ENCODE data around the gene ABTB2. TPM values are rescaled to one million over a fixed set of nuclear protein-coding genes. Genes with fewer than 3 reads are reported as not detected.

ABTB2 gene
- total and polyA plus RNA-seq, 7 donors = 4.5 to 24.7 (median 18.5) TPM

DNA sequence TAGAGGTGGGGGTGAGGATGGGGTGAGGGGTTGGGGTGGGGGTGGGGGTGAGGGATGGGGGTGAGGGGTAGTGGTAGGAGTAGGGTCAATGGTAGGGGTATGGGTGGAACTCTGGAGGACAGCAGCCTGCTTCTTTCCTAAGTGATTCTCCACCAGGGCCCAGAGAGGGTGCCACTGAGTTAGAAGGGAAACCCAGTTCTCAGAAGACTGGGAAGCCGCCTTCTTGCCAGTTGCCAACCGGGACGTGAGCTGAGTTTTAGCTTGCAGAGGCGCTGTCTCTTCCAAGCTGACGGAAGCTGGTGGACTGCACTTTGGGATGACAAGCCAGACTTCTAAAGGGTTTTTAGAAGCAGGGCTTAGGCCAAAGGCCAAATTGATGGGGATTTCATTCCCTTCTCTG lies 148.0 kb downstream of the ABTB2 start:
- no peaks in the 10 kb centered on the region for H3K36me3 ChIP-seq (ENCODE audit: insufficient read depth in 1 of 2, low read depth in 1 of 2)
- H3K27ac ChIP-seq = no peak overlapping the region
- 52 to 100% (median 64%) methylated on average over 4 to 5 of the region's 5 CpGs for WGBS, 3 donors
- ATAC-seq (peak in 1 of 4 donors; percentile 28), DNase-seq (no peak)
- no peak overlapping the region for H3K4me3 ChIP-seq
- H3K4me1 ChIP-seq = peaks cover 6% of the 10 kb centered on the region
- intact Hi-C loops (cut with DNase I) = no loop called here
- H3K9me3 ChIP-seq = no peaks in the 10 kb centered on the region
- TF ChIP-seq, protein P1, sequence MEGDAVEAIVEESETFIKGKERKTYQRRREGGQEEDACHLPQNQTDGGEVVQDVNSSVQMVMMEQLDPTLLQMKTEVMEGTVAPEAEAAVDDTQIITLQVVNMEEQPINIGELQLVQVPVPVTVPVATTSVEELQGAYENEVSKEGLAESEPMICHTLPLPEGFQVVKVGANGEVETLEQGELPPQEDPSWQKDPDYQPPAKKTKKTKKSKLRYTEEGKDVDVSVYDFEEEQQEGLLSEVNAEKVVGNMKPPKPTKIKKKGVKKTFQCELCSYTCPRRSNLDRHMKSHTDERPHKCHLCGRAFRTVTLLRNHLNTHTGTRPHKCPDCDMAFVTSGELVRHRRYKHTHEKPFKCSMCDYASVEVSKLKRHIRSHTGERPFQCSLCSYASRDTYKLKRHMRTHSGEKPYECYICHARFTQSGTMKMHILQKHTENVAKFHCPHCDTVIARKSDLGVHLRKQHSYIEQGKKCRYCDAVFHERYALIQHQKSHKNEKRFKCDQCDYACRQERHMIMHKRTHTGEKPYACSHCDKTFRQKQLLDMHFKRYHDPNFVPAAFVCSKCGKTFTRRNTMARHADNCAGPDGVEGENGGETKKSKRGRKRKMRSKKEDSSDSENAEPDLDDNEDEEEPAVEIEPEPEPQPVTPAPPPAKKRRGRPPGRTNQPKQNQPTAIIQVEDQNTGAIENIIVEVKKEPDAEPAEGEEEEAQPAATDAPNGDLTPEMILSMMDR (IDR thresholded peaks at IDR 0.05) = no peak
- no peaks in the 10 kb centered on the region for H3K27me3 ChIP-seq (ENCODE audit: insufficient read depth in 3 of 3, low read length in 2 of 3)

DNA sequence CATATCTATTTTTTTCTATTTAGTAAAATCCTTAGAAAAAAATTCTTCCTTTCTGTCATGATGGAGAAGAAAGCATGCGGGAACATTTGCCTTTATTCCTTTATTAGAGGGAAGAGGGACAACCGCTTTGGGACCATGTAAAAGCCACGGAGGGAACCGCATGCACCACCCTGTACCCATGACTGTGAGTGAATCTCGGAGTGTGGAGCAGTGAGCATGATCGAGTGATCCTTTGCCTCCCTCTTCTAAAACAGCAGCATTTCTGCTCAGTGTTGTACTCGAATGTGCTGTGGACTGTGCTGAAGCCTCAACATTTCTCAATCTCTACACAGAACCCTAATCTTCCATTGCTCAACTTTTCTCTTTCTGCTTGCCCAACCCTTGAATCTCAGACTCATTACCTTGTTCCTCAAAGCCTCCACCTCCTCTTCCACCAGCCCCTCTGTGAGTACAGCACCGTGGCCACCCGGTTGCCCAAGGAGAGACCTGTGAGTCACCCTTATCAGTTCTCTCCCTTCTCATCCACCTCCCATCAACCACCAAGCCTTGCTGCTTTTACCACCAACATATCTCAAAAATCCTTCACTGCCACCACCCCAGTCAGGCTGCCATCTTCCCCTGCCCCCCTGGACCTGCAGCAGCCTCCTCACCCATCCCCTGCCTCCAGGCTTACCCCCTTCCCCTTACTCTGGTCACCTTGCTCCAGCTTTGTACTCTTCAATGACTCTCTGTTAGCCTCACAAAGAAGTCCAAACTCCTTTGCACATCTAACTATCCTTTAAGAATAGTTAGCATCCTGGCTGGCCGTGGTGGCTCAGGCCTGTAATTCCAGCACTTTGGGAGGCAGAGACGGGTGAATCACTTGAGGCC lies 149.3 kb downstream of the ABTB2 start:
- intact Hi-C loops (cut with DNase I) = no loop called here
- WGBS, 3 donors = 83 to 88% (median 84%) methylated on average over 11 of the region's 11 CpGs
- no peak for DNase-seq

DNA sequence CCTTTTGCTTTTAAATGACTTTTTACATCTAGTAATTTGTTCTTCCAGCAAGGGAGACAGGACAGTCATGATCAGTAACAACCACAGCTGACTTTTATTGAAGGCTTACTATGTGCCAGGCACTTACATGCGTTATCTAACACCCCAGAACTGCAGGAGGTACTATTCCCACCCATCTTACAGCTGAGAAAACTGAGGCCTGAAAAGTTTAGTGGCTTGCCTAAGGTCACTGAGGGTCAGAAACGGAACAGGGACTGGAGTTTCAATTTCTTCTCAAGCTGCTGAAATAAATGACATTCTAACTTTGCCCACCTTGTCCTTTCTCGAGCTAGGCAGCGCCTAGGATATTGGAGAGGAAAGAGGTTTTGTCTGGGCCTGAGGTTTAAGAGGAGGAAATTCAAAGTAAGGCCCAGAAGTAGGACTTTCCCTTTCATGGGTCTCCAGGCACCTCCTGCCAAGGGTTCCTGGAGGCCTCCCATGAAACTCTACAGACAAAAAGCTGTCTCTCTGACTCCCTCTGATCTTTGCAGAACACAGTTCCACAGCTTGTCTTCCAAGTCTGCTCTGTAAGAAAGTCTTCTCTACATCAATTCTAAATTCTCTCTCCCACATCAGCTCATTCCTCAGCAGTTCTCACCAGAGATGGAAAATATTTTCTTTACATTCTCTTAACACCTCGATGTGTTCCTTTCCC lies 150.2 kb downstream of the ABTB2 start:
- no peak overlapping the region for H3K4me3 ChIP-seq
- no peaks in the 10 kb centered on the region for H3K9me3 ChIP-seq
- no peaks in the 10 kb centered on the region for H3K27me3 ChIP-seq (ENCODE audit: insufficient read depth in 3 of 3, low read length in 2 of 3)
- WGBS, 3 donors = 82 to 93% (median 89%) methylated on average over 5 of the region's 5 CpGs
- no peak overlapping the region for H3K27ac ChIP-seq
- TF ChIP-seq, protein P1 (IDR thresholded peaks at IDR 0.05) = no peak
- ATAC-seq (no peak), DNase-seq (no peak)
- intact Hi-C loops (cut with DNase I) = no loop called here
- H3K36me3 ChIP-seq (ENCODE audit: insufficient read depth in 1 of 2, low read depth in 1 of 2) = peaks cover 0 to 3% of the 10 kb centered on the region in 2 donors
- H3K4me1 ChIP-seq = peaks cover 6% of the 10 kb centered on the region

More for the DNA sequence above, 149.3 kb downstream of the ABTB2 start:
- Histone ChIP-seq H3K4me3 (no peak overlapping the region), H3K27ac (no peak overlapping the region), H3K36me3 (ENCODE audit: insufficient read depth in 1 of 2, low read depth in 1 of 2) (no peaks in the 10 kb centered on the region), H3K9me3 (no peaks in the 10 kb centered on the region), H3K4me1 (peaks cover 6% of the 10 kb centered on the region), H3K27me3 (ENCODE audit: insufficient read depth in 3 of 3, low read length in 2 of 3) (no peaks in the 10 kb centered on the region)
- ATAC-seq = peak in 2 of 4 donors; percentile 35 to 41
- TF ChIP-seq, protein P1 (IDR thresholded peaks at IDR 0.05) = no peak

DNA sequence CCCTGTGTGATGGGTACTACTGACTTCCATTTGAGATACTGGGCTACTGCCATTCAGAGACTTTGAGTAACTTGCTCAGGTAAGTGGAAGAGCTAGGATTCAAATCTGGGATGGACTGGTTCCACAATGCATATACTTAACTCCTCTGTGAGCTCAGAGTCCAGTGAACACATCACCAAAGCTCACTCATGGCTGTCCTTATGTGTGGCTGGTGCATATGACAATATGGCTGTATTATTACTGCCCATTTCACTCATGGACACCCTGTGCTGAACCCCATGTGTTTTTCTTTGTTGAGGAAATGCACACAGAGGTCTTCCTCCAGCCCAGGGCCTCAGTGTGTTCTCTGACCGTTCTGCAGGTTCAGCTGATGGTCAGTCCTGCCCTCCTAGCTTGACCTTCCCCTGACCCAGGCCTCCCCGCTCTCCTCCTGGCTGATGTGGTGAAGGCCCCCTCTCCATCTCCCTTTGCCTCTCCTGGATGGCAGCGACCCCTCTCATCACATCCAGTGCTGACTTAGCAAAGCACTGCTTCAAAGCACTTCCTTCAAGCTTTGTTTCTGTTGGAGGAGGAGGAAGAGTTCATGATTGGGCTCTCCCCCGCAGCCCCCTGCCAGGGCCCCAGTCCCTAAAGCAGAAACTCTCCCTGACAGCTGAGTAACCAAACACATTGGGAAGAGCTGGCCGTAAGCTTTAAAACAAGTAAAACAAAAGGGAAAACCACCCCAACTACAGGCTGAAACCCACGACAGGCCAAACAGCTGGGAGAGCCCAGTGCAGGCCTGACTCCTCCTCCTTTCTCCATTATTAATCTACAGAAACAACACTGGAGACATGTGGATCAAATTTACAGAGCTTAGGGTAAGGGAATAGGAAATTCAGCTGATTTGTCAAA lies 151.2 kb downstream of the ABTB2 start:
- TF ChIP-seq, protein P1 (IDR thresholded peaks at IDR 0.05) = no peak
- ATAC-seq = no peak

More for the DNA sequence above, 151.2 kb downstream of the ABTB2 start:
- Histone ChIP-seq H3K9me3 (no peaks in the 10 kb centered on the region), H3K27ac (no peak overlapping the region), H3K4me3 (no peak overlapping the region), H3K27me3 (ENCODE audit: insufficient read depth in 3 of 3, low read length in 2 of 3) (no peaks in the 10 kb centered on the region), H3K36me3 (ENCODE audit: insufficient read depth in 1 of 2, low read depth in 1 of 2) (peaks cover 0 to 3% of the 10 kb centered on the region in 2 donors), H3K4me1 (peaks cover 6% of the 10 kb centered on the region)
- intact Hi-C loops (cut with DNase I) = no loop called here
- DNase-seq = no peak
- 49 to 63% (median 60%) methylated on average over 6 of the region's 6 CpGs for WGBS, 3 donors

All from psoas muscle (tissue), 8 donors.